ENCODE data around the gene DNAH6.
"Not testable (repeated sequence)": the region's sequence is repeated elsewhere in the genome, so short reads cannot be mapped to it uniquely, and the experiment has no call there.

The DNAH6 gene

DNA sequence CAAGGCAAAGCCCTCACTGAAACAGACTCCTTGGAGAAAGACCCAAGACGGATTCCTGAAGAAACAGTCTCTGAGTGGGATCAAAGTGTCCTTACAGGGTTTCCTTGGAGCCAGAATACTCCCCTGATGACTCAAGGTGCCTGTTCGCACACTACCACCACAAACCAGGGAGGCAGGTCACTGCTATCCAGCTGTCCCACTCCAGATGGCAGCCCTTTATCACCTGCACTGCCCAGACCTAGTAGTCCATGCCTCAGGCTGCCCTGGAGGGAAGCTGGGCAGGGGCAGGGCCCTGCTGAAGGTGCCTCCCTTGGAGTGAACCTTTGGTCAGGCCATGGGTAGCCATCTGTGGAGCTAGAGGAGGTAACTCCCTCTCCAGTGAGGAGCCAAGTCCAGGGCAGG, 330.4 kb downstream of the DNAH6 start:
- no peak for DNase-seq

DNA sequence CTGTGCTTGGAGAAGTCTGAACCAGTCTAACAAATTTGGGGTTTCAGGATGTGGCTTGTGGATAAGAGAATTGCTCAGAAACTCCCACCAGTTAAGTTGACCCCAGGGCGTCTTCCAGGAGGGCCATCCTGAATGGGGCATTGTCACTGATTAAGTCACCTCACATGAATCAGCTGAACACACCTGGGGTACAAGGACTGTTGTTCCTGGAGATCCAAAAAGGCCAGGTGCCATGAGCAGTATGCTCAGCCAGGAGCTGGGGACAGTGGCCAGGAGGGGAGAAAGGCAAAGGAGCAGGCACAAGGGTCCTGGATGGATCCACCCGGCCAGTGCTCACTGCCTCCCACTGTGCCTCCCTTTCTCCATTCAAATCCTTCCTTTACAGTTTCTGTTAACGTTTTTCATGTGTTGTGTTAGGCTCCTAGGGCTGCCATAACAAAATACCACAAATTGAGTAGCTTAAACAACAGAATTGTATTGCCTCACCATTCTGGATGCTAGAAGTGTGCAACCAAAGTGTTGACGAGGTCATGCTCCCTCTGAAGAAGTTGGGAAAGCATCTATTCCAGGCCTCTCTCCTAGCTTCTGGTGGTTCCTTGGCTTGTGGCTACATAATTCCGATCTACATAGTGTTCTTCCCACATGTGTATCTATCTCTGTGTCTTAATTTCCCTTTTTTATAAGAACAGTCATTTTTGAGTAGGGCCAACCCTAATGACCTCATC, 331.2 kb downstream of the DNAH6 start:
- DNase-seq = no peak

DNA sequence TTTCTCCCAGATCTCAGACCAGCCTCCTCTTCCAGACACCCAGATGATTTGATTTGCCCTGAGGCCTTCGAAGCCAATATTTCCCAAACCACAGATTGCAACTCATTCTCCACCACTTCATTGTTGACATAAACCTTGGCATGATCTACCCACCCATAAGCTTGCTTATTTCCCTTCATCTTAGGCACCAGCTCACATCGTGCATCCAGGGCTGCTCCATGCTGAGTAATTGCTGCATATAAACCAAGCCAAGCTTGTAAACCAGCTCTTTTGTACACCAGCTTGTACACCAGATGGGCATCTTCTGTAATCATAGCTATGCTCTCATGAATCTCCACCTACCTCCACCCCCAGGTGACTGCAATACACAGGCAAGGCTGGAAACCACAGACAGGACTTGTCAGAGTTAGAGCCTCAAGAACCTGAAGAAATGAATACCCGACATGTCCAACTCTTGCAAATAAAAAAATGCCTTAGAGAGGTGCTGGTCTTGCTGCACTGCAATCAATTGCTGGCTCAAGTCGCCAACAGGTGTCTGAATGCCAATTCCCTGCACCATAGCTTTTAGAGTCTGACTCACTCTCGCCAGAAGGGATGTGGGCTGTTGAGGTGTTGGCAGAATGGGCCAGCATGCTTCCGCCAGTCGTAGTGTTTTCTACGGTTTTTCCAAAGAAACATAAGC, 333.1 kb downstream of the DNAH6 start:
- DNase-seq = peak; percentile 33

DNA sequence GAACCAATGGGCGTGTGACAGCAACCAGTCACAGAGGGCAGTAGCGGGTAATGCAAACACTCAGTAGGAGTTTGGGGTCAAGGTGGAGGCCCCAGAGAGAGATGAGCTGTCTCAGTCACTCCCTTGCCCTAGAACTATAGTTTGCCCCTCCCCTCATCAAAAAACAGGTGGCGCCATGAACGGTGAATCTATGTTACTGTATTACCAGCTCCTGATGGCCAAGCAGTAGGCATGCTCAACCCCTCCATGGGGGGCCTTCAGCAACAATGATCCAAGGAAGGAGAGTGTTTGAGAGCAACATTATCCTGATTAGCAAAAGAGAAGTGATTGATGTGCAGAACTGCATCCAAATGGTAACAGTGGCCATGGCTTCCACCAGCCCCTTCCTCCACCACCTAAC, 334.2 kb downstream of the DNAH6 start:
- no peak for DNase-seq

DNA sequence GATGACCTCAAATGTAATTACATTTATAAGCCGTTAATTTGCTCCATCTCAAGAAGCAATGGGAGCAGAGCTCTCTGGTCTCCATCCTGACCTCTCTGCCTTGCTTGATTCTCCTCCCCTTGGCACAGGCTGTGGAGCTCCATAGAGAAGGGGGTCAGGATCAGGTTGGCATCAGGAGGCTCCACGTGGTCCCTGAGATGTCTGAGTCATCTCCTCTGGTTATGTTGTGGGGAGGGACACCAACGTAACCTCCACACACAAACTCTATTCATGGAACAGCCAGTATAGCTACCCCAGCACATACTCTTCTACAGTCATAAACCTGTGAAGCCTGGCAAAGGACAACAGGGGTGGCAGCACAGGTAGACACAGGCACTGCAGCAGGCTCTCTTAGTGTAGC, 335.6 kb downstream of the DNAH6 start:
- no peak for DNase-seq

DNA sequence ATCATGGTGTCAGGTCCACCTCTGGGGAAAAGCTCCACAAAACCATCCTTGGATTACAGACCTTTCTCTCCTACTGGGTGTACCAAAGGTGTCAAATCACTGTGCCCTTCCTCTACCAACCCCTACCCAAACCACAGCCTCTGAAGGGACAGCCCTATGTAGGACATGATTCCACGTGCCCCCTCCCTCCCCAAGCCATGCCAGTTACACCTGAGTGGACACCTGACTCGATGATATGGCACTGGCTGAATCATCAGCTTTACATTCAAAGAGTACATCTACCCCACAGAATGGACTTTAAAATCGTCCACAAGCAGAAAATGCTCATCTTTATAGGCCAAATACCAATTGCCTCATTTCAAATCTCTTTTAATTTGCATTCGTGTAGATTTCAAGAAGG, 338.6 kb downstream of the DNAH6 start:
- no peak for DNase-seq

DNA sequence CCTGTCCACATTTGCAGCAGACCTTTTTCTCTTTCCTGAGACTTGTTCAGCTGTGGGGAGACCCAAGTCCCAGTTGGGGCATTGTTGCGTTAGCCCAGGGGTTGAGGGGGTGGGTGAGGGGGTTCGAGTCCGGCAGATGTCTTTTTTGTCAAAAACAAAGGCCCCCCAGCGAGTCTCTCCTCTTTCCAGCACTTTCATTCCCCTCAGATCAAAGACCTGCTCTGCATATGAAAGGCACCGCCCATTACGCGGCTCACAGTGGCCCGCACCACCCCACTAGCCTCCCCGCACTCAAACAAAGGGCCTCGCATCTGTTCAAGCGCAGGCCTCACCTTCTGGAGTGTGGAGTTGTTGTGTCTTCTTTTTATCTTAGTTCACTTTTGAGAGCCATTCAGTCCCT, 339.4 kb downstream of the DNAH6 start:
- no peak for DNase-seq

DNA sequence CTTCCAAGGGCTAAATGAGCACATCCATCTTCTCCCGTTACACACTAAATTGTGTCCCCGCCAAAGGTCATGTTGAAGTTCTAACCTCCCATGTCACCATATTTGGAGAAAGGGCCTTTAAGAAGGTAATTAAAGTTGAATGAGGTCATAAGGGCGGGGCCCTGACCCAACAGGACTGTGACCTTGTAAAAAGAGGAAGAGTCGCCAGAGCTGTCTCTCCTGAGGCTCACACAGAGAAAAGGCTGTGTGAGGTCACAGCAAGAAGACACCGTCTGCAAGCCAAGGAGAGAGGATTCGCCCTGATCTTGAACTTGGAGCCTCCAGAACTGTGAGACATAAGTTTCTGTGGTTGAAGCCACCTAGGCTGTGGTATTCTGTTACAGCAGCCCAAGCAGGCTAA, 340.5 kb downstream of the DNAH6 start:
- no peak for DNase-seq

DNA sequence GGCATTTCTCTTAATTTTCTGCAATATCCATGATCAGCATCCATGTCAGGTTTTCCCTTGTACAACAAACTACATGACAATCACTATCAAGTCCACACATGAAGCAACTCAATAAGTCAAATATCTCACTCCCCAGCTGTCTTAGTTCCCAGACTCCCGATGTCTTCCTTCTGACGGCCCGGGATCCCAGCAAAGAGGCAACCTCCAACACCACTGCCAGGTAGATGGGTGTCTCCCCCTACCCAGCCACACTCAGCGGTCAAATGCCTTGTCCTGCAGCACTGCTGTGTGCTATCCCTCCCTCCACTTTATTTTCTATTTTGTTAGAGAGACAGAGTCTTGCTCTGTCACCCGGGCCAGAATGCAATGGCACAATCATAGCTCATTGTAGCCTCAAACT, 341.3 kb downstream of the DNAH6 start:
- no peak for DNase-seq

DNA sequence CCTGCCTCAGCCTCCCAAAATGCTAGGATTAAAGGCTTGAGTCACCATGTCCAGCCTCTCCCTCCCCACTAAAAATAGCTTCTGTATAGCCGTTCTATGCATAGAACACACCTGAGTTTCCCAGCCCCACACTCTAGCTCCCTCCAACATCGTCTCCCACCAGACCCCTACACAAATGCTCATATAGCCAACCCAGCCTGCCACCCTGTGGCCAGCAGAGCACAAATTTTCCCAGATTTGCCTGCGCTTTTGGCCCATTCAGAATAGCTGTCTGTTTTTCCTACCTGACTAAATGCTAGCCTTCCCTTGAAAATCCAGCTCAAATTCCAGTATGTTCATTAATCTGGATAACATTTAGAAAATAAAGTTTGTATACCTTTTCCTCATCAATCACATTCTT, 341.8 kb downstream of the DNAH6 start:
- no peak for DNase-seq

DNA sequence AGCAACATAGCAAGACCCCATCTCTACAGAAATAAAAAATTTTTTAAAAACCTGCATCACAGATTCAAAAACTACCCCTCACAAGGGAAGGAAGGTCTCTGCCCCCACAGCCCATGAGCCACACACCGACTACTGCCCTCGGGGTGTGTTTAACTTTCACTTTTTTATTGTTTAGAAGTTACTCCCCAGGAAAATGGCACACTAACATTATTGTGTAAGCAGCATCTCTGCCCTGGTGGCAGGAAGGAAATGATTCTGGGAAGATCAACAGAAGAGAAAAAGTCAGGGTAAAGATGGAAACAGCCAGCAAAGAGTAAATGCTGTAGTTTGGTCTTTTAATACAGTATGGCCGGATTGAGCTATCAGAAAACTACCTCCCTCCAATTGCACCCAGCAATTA, 342.6 kb downstream of the DNAH6 start:
- DNase-seq = no peak

DNA sequence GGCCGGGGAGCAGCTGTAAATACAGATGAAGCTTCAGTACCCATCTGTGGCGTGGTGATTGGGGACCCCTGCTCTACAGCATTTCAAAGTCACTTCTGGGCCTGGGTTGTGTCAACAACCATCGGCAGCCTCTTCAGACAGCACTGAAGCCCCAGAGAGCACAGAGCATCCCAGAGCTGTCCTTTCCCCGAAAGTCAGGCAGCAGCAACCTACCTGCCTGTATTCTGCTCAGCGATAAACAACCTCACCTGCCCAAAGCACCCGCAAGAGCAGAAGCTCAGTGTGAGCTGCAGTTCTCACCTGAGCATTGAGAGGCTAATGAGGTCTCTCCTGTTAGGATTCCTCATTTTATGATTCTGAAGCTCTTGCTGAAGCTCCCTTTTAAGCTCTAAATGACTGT, 345.2 kb downstream of the DNAH6 start:
- no peak for DNase-seq

DNA sequence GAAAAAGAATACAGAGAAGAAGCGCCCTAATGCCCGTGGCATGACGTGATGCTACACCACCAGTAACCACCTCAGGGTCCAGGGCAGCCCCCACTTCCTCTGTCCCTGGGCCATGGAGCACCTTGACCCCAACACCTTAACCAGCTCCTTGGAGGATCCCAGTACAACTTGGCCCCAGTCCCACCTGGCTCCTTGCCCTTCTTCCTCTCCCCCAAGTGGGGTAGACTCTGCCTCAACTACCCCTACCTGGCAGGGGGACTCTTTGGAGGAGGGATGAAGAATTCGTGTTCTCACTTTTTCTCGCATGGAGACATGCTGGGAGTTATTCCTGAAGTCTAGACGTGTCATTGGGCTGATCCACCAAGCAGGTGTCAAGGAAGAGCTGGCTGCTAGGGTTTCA, 345.7 kb downstream of the DNAH6 start:
- no peak for DNase-seq

DNA sequence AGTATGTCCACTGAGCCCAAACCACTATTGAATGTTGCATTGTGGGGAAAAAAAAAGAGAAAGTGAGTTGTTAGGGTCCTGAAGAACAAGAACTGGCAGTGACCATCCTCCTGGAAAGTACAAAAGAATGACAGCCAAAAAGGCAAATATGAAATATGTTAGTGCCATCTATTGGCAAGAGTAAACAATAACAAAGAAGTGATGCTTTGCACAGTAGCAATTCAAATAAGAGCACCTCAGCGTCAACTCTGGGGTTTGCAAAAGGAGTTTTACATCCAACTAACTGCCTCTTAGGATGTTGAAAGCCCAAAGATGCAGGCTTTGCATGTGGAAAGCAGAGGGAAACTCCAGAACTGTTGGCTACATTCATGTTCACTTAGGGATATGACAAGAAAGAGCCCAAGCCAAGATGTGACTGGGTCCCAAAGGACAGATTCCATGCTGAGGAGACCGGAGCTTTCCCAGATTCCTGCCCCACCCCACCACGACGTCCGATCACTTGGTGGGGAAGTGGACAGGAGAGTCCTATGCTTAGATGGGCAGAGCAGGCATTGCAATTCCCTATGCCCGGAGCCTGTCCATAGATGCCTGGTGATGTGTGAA, 349.0 kb downstream of the DNAH6 start:
- no peak for DNase-seq

DNA sequence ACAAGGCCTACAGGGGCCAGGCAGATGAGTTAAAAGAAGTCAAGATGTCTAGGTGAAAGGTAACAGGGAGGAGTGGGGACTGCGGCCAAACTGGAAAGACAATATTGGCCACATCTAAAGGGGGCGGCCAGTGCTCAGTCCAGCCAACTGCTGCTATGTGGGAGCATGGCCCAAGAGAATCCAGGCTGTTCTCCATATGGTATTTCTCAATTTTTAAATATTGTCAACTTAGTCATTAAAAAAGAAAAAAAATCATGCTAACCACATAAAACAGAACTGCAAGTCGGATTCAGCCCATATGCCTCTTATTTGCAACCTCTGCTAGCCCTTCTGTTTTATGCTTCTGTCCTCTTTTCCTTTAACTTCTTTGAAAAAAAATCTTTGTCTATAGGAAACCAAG, 349.8 kb downstream of the DNAH6 start:
- DNase-seq = no peak

DNA sequence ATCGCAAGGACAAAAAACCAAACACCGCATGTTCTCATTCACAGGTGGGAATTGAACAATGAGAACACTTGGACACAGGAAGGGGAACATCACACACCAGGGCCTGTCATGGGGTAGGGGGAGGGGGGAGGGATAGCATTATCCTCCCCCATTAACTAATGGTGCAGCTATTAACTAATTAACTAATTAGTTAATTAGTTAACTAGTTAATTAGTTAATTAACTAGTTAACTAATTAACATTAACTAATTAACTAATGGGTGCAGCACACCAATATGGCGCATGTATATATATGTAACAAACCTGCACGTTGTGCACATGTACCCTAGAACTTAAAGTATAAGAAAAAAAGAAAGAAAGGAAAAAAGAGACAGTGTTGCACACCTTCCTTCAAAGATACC, 352.0 kb downstream of the DNAH6 start:
- not testable (repeated sequence) for DNase-seq
